ENCODE data around the gene AURKA. TPM values are rescaled to one million over a fixed set of nuclear protein-coding genes. Genes with fewer than 3 reads are reported as not detected.

The AURKA gene
- total and polyA plus RNA-seq, 2 of the 8 experiments (the other 6 are each of a cell fraction or from before 2014, with no cell fraction given): 45.8 to 84.8 TPM

GRCh38 chr20:56358600-56359211 is 33.3 kb downstream of the AURKA start, which contains the start of gene FAM210B:
Gene FAM210B, plus strand, starts transcription at chr20:56358974. Its CDS starts 32 bp downstream, at chr20:56359006.
- peaks cover 4 to 11% (median 6%) of the 10 kb centered on the region in 4 experiments for H3K4me1 ChIP-seq (replicated peaks in 1 of 4; ENCODE audit: control insufficient read depth in 3 of 4, insufficient read depth in 4 of 4, low read length in 3 of 4)
- DNase-seq (ENCODE audit: low read depth in 1 of 2, low spot score in 2 of 2) (peak; percentile 72 to 84), FAIRE-seq (no peak)
- CTCF ChIA-PET (ENCODE audit: partially characterized antibody): interaction anchor here (3.7 kb wide), 1 partner anchor 15 kb away, joined by 20 read pairs; no protein-coding TSS in a partner anchor
- H2BK12ac ChIP-seq (ENCODE audit: low read depth, low read length): peak within 1 kb of the TSS; percentile 39; the same call in 1 of the 2 replicates
- peaks cover 0 to 11% (median 8%) of the 10 kb centered on the region in 4 experiments; a peak in 4 of 7 replicates for H3K27me3 ChIP-seq (replicated peaks in 1 of 4; ENCODE audit: control insufficient read depth in 3 of 4, extremely low read depth in 1 of 4, insufficient read depth in 3 of 4, low read length in 3 of 4)
- no peaks in the 10 kb centered on the region for H3K79me2 ChIP-seq (ENCODE audit: control insufficient read depth in 1 of 2, insufficient read depth in 2 of 2, low read length in 2 of 2)
- H3K23me2 ChIP-seq (ENCODE audit: low read depth, low read length): peaks cover 9% of the 10 kb centered on the region; the same call in 1 of the 2 replicates
- H3K4ac ChIP-seq (replicated peaks; ENCODE audit: insufficient read length, low read depth, low read length): no peak within 1 kb of the TSS
- H2BK20ac ChIP-seq (ENCODE audit: low read length): no peak within 1 kb of the TSS
- 3% methylated on average over 14 of the region's 63 CpGs; no CpG with 5 or more reads in 1 of the 2 experiments for whole genome bisulfite sequencing, 2 experiments (ENCODE audit: extremely low coverage in 1 of 2, insufficient coverage in 1 of 2, insufficient read length in 1 of 2, insufficient replicate concordance in 2 of 2, low coverage in 1 of 2, low lambda C conversion rate in 2 of 2, missing lambda C conversion rate in 1 of 2)
- peak within 1 kb of the TSS; percentile 66 to 83 for H3K4me2 ChIP-seq (ENCODE audit: insufficient read depth in 1 of 2, low read depth in 2 of 2, low read length in 2 of 2)
- peak within 1 kb of the TSS in 2 of 4 experiments; percentile 7 to 23; a peak in 2 of 7 replicates for H3K9ac ChIP-seq (replicated peaks in 1 of 4; ENCODE audit: extremely low read depth in 1 of 4, low read depth in 3 of 4, low read length in 3 of 4)
- peaks cover 0 to 10% of the 10 kb centered on the region in 2 experiments for H4K20me1 ChIP-seq (replicated peaks in 1 of 2; ENCODE audit: control insufficient read depth in 1 of 2, insufficient read depth in 2 of 2, low read length in 2 of 2)
- H2BK5ac ChIP-seq (ENCODE audit: low read depth, low read length): peak within 1 kb of the TSS; percentile 18; the same call in 1 of the 2 replicates
- H3K14ac ChIP-seq (ENCODE audit: insufficient read length): no peak within 1 kb of the TSS
- POLR2A ChIA-PET (ENCODE audit: partially characterized antibody): interaction anchor here (0.6 to 2.3 kb wide), 2 partner anchors 27 to 34 kb away, joined by 4 to 10 read pairs; partner anchors contain the start of genes AURKA and CSTF1
- no peak within 1 kb of the TSS for H2BK120ac ChIP-seq (replicated peaks; ENCODE audit: low read depth, low read length)
- H2AFZ ChIP-seq (ENCODE audit: low read length): peak within 1 kb of the TSS; percentile 93
- no peak within 1 kb of the TSS for H4K91ac ChIP-seq (replicated peaks; ENCODE audit: insufficient read length, low read length)
- no peaks in the 10 kb centered on the region for H3K36me3 ChIP-seq (ENCODE audit: control insufficient read depth in 2 of 4, insufficient read depth in 4 of 4, low read length in 3 of 4)
- H2AK5ac ChIP-seq (ENCODE audit: low read depth, low read length): no peak within 1 kb of the TSS
- H2BK15ac ChIP-seq (ENCODE audit: low read length): no peak within 1 kb of the TSS
- no peak within 1 kb of the TSS for H3K23ac ChIP-seq (ENCODE audit: insufficient read length)
- no peak within 1 kb of the TSS for H4K5ac ChIP-seq (ENCODE audit: insufficient read length, low read depth, low read length)
- H3K56ac ChIP-seq (replicated peaks; ENCODE audit: insufficient read length, low read depth, low read length): no peak within 1 kb of the TSS
- peak within 1 kb of the TSS; percentile 48; the same call in 1 of the 2 replicates for H3K18ac ChIP-seq (ENCODE audit: extremely low read depth, low read length)
- peak within 1 kb of the TSS; percentile 22; the same call in 1 of the 2 replicates for H4K8ac ChIP-seq (ENCODE audit: extremely low read depth, insufficient read depth, low read length)
- H3K4me3 ChIP-seq (ENCODE audit: extremely low read depth in 1 of 4, insufficient read depth in 2 of 4, low read depth in 3 of 4, low read length in 4 of 4): peak within 1 kb of the TSS; percentile 65 to 94 (median 73)
- H3K27ac ChIP-seq (ENCODE audit: low read depth, low read length): no peak within 1 kb of the TSS
- no peaks in the 10 kb centered on the region for H3K9me3 ChIP-seq (ENCODE audit: insufficient read depth in 2 of 2, low read depth in 1 of 2, low read length in 1 of 2)
- H3K79me1 ChIP-seq (ENCODE audit: low read depth, low read length): no peaks in the 10 kb centered on the region
- TF ChIP-seq CTBP2 (IDR thresholded peaks at IDR 0.05; ENCODE audit: borderline replicate concordance, insufficient read depth, insufficient read length, low read length) (no peak), BCL11A (IDR thresholded peaks at IDR 0.05; ENCODE audit: low read depth in 2 of 2, low read length in 2 of 2) (no peak), CEBPB (IDR thresholded peaks at IDR 0.05; ENCODE audit: low read depth, low read length) (no peak), SP2 (IDR thresholded peaks at IDR 0.05; ENCODE audit: low read length) (no peak), KDM4A (IDR thresholded peaks at IDR 0.05; ENCODE audit: low read depth, low read length, severe bottlenecking) (peak; percentile 62), TCF12 (IDR thresholded peaks at IDR 0.05; ENCODE audit: low read depth, low read length) (no peak), NRF1 (IDR thresholded peaks at IDR 0.05; ENCODE audit: low read depth, low read length) (no peak), USF2 (IDR thresholded peaks at IDR 0.05; ENCODE audit: low read length) (no peak), SUZ12 (IDR thresholded peaks at IDR 0.05; ENCODE audit: low read length) (no peak), POLR2AphosphoS5 (IDR thresholded peaks at IDR 0.05; ENCODE audit: low read depth, low read length) (no peak), CREB1 (IDR thresholded peaks at IDR 0.05) (no peak), CHD1 (IDR thresholded peaks at IDR 0.05; ENCODE audit: low read depth, low read length) (no peak)

All from H1 (cell line).